ENCODE measurements around the gene CACNB4.

CACNB4 gene

GRCh38 chr2:152050341-152050740 is 48.5 kb downstream of the CACNB4 start:
- Mint-ChIP-seq H3K27me3 (ENCODE audit: low read depth) (no peaks in the 10 kb centered on the region), H3K36me3 (ENCODE audit: low read depth) (no peaks in the 10 kb centered on the region), H3K9me3 (no peaks in the 10 kb centered on the region), H3K27ac (peak overlapping the region in 1 of 3 experiments; percentile 20), H3K4me1 (no peaks in the 10 kb centered on the region), H3K4me3 (no peak overlapping the region)
- TF ChIP-seq, protein P1, sequence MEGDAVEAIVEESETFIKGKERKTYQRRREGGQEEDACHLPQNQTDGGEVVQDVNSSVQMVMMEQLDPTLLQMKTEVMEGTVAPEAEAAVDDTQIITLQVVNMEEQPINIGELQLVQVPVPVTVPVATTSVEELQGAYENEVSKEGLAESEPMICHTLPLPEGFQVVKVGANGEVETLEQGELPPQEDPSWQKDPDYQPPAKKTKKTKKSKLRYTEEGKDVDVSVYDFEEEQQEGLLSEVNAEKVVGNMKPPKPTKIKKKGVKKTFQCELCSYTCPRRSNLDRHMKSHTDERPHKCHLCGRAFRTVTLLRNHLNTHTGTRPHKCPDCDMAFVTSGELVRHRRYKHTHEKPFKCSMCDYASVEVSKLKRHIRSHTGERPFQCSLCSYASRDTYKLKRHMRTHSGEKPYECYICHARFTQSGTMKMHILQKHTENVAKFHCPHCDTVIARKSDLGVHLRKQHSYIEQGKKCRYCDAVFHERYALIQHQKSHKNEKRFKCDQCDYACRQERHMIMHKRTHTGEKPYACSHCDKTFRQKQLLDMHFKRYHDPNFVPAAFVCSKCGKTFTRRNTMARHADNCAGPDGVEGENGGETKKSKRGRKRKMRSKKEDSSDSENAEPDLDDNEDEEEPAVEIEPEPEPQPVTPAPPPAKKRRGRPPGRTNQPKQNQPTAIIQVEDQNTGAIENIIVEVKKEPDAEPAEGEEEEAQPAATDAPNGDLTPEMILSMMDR (IDR thresholded peaks at IDR 0.05; ENCODE audit: unreplicated experiment in 3 of 3): no peak

DNA sequence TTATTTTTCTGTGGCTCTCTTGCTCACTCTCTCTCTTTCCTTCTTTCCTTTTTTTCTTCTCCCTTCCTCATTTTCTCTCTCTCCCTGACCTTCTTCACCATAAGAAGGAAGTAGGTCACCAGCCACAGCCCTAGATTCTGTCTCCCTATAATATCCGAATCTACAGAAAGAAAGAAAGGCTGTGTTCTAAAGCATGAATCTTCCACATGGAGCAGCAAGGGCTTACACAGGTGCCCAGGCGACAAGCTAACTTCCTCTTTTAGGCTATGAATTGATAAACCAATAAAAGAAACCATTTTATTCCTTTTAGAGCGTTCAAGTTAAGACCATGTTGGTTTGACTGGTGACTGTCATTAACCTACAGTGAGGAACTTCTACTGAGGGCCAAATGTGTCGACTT is 49.3 kb downstream of the CACNB4 start:
- H3K9me3 Mint-ChIP-seq: no peaks in the 10 kb centered on the region
- H3K36me3 Mint-ChIP-seq (ENCODE audit: low read depth): no peaks in the 10 kb centered on the region
- TF ChIP-seq, protein P1 (IDR thresholded peaks at IDR 0.05; ENCODE audit: unreplicated experiment in 3 of 3): no peak
- H3K27me3 Mint-ChIP-seq (ENCODE audit: low read depth): no peaks in the 10 kb centered on the region
- no peak overlapping the region for H3K27ac Mint-ChIP-seq
- no peak overlapping the region for H3K4me3 Mint-ChIP-seq
- H3K4me1 Mint-ChIP-seq: no peaks in the 10 kb centered on the region

- no peaks in the 10 kb centered on the region for H3K36me3 Mint-ChIP-seq (ENCODE audit: low read depth)
- no peaks in the 10 kb centered on the region for H3K4me1 Mint-ChIP-seq
Measured at GRCh38 chr2:152047824-152048471, 50.9 kb downstream of the CACNB4 start.

DNA sequence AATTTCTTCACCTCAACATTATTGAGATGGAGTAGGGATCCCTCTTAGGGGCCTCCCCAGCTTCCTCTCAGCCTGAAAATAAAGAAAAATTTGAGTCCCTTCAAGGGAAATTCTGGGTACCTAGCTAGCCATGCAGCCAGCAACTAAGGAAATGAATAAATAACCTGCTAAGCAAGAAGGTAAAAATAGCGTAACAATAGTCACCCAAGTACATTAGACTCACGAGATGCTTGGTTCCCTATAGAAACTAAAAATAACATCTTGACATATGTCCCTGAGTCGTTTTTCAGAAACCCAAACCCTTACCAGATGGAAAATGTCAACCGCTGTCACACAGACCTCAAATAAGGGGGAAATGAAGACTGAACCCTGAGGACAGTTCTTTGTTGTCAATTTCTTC is 51.9 kb downstream of the CACNB4 start:
- Mint-ChIP-seq H3K4me1 (no peaks in the 10 kb centered on the region), H3K27me3 (ENCODE audit: low read depth) (no peaks in the 10 kb centered on the region), H3K9me3 (no peaks in the 10 kb centered on the region)

More at GRCh38 chr2:152047824-152048471, 50.9 kb downstream of the CACNB4 start:
- H3K9me3 Mint-ChIP-seq: no peaks in the 10 kb centered on the region
- H3K27me3 Mint-ChIP-seq (ENCODE audit: low read depth): no peaks in the 10 kb centered on the region
- TF ChIP-seq, protein P1 (IDR thresholded peaks at IDR 0.05; ENCODE audit: unreplicated experiment in 3 of 3): peak in 1 of 3 experiments; percentile 12
- H3K27ac Mint-ChIP-seq: no peak overlapping the region
- no peak overlapping the region for H3K4me3 Mint-ChIP-seq

GRCh38 chr2:152042636-152043615 is 55.9 kb downstream of the CACNB4 start:
- TF ChIP-seq, protein P1 (IDR thresholded peaks at IDR 0.05; ENCODE audit: unreplicated experiment in 3 of 3): no peak
- no peak overlapping the region for H3K4me3 Mint-ChIP-seq
- H3K9me3 Mint-ChIP-seq: no peaks in the 10 kb centered on the region
- H3K36me3 Mint-ChIP-seq (ENCODE audit: low read depth): no peaks in the 10 kb centered on the region
- H3K4me1 Mint-ChIP-seq: peaks cover 22% of the 10 kb centered on the region
- H3K27ac Mint-ChIP-seq: no peak overlapping the region
- no peaks in the 10 kb centered on the region for H3K27me3 Mint-ChIP-seq (ENCODE audit: low read depth)

More for the DNA sequence above, 51.9 kb downstream of the CACNB4 start:
- no peaks in the 10 kb centered on the region for H3K36me3 Mint-ChIP-seq (ENCODE audit: low read depth)
- TF ChIP-seq, protein P1 (IDR thresholded peaks at IDR 0.05; ENCODE audit: unreplicated experiment in 3 of 3): no peak
- no peak overlapping the region for H3K4me3 Mint-ChIP-seq
- H3K27ac Mint-ChIP-seq: peak overlapping the region in 1 of 3 experiments; percentile 27
